Measurements from ENCODE around the gene ODAD4.

GRCh38 chr17:41907633-41908539, 22.5 kb upstream of the ODAD4 start:
- TF ChIP-seq POLR2A (IDR thresholded peaks at IDR 0.05) (no peak), CTCF (IDR thresholded peaks at IDR 0.05) (no peak)
